ENCODE results near the gene VEPH1. TPM values are rescaled to one million over a fixed set of nuclear protein-coding genes. Genes with fewer than 3 reads are reported as not detected.

Gene VEPH1
- total RNA-seq, 1 experiment from 2014 or later = 35.1 TPM

DNA sequence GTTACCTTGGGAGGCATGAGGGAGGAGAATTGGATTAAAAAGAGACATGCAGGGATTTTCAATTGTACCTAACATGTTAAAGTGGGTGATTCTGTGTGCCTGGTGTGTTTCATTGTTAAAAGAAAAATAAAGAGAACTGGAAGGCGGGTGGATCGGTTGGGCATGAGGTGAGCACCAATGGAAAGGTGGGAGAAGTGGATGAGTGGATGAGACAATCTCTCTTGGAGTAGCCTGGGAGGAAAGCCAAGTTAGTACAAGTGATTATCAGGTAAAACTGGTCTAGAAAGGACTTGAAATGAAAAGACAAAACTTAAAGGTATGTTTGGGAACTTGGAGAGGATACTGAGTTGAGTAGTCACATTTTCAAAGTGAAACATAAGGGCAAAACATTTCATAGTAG lies 12.1 kb downstream of the VEPH1 start:
- Mint-ChIP-seq H3K27ac (ENCODE audit: unreplicated experiment) (no peak overlapping the region), H3K27me3 (ENCODE audit: unreplicated experiment) (no peaks in the 10 kb centered on the region), H3K4me3 (ENCODE audit: low read depth, unreplicated experiment) (no peak overlapping the region), H3K9me3 (ENCODE audit: low read depth, unreplicated experiment) (no peaks in the 10 kb centered on the region), H3K36me3 (ENCODE audit: insufficient read depth, unreplicated experiment) (peaks cover 13% of the 10 kb centered on the region), H3K4me1 (ENCODE audit: low read depth, unreplicated experiment) (peaks cover 31% of the 10 kb centered on the region)
- no peak for DNase-seq
- intact Hi-C loops (cut with micrococcal nuclease; ENCODE audit: unreplicated experiment) = loop anchor here (5.0 kb wide), 2 partner anchors 44 to 139 kb away; no protein-coding TSS in a partner anchor
- BruUV-seq (replicated peaks) = no TSS peak
- CTCF ChIA-PET = no interaction called here
- TF ChIP-seq, protein P1, sequence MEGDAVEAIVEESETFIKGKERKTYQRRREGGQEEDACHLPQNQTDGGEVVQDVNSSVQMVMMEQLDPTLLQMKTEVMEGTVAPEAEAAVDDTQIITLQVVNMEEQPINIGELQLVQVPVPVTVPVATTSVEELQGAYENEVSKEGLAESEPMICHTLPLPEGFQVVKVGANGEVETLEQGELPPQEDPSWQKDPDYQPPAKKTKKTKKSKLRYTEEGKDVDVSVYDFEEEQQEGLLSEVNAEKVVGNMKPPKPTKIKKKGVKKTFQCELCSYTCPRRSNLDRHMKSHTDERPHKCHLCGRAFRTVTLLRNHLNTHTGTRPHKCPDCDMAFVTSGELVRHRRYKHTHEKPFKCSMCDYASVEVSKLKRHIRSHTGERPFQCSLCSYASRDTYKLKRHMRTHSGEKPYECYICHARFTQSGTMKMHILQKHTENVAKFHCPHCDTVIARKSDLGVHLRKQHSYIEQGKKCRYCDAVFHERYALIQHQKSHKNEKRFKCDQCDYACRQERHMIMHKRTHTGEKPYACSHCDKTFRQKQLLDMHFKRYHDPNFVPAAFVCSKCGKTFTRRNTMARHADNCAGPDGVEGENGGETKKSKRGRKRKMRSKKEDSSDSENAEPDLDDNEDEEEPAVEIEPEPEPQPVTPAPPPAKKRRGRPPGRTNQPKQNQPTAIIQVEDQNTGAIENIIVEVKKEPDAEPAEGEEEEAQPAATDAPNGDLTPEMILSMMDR (IDR thresholded peaks at IDR 0.05; ENCODE audit: unreplicated experiment) = no peak

DNA sequence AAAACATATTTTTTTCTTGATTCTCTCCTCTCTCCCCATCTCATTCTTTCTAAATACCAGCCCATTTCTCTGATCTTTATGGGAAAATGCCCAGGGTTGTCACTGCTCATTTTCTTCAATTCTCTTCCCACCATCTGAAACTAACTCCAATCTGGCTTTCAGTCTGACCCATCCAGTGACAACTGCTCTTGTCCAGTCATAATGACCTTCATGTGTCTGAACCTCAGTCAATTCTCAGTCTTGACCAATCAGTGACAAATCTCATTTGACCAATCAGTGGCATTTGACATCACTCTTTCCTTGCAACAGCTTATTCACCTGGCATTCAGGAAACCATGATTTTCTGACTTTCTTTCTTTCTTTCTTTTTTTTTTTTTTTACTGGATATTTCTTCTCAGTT lies 15.1 kb downstream of the VEPH1 start:
- TF ChIP-seq, protein P1 (IDR thresholded peaks at IDR 0.05; ENCODE audit: unreplicated experiment) = no peak
- peaks cover 1% of the 10 kb centered on the region for H3K36me3 Mint-ChIP-seq (ENCODE audit: insufficient read depth, unreplicated experiment)
- H3K27ac Mint-ChIP-seq (ENCODE audit: unreplicated experiment) = no peak overlapping the region
- intact Hi-C loops (cut with micrococcal nuclease; ENCODE audit: unreplicated experiment) = no loop called here
- BruUV-seq (replicated peaks) = no TSS peak
- no peak overlapping the region for H3K4me3 Mint-ChIP-seq (ENCODE audit: low read depth, unreplicated experiment)
- CTCF ChIA-PET = interaction anchor here (0.6 to 0.7 kb wide), 2 partner anchors 11 to 55 kb away, joined by 3 to 5 read pairs; no protein-coding TSS in a partner anchor
- DNase-seq = no peak
- peaks cover 6% of the 10 kb centered on the region for H3K4me1 Mint-ChIP-seq (ENCODE audit: low read depth, unreplicated experiment)
- H3K27me3 Mint-ChIP-seq (ENCODE audit: unreplicated experiment) = no peaks in the 10 kb centered on the region
- H3K9me3 Mint-ChIP-seq (ENCODE audit: low read depth, unreplicated experiment) = no peaks in the 10 kb centered on the region

DNA sequence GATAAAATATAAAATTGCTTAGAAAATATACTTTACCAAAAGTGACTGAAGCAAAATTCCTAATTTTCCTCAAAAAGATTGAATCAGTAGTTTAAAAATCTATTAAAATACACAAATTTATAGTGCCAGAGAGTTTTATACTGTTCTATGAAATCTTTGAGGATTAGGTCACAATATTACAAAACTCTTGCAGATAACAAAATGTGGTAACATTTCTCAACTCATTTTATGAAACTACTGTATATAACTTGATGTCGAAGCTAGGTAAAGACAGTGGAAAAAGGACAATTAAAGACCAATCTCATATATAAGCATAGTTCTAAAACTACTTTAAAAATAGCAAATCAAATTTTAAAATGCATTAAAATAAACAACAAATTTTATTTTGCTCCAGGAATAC lies 15.9 kb downstream of the VEPH1 start:
- Mint-ChIP-seq H3K36me3 (ENCODE audit: insufficient read depth, unreplicated experiment) (no peaks in the 10 kb centered on the region), H3K9me3 (ENCODE audit: low read depth, unreplicated experiment) (no peaks in the 10 kb centered on the region), H3K27ac (ENCODE audit: unreplicated experiment) (no peak overlapping the region), H3K27me3 (ENCODE audit: unreplicated experiment) (no peaks in the 10 kb centered on the region), H3K4me3 (ENCODE audit: low read depth, unreplicated experiment) (no peak overlapping the region), H3K4me1 (ENCODE audit: low read depth, unreplicated experiment) (peaks cover 6% of the 10 kb centered on the region)
- TF ChIP-seq, protein P1 (IDR thresholded peaks at IDR 0.05; ENCODE audit: unreplicated experiment) = no peak
- intact Hi-C loops (cut with micrococcal nuclease; ENCODE audit: unreplicated experiment) = no loop called here
- CTCF ChIA-PET = no interaction called here
- BruUV-seq (replicated peaks) = no TSS peak
- no peak for DNase-seq

DNA sequence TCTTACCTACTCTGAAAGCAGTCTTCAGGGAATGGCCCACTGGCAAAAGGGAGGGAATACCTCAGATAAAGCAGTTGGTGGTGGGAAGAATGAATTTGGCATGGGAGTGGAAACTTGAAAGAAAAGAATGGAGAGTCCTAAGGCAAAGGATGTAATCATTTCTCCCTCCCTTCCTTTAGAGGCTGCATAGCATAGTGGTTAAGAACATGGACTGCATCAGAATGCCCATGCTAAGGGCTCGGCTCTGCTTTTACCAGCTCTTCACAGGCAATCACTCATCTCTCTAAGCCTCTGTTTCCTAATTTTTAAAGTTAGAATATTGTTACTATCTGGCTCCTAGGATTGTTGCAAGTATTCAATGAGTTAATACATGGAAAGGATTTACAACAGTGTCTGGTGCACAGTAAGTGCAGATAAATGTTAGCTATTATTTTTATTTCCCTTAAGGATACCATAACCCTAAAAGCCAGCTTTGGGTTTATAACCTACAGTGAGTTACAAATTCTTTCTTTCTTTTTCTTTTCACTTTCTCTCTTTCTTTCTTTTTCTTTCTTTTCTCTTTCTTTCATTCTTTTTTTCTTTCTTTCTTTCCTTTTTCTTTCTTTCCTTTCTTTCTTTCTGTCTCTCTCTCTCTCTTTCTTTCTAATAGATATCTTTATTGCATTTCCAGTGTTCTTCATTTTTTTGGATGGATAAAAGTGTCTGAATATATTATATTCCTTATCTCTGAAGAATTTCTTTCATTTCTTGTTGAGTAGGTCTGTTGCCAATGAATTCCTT lies 23.6 kb downstream of the VEPH1 start:
- no TSS peak for BruUV-seq (replicated peaks)
- no peak for DNase-seq
- Mint-ChIP-seq H3K27me3 (ENCODE audit: unreplicated experiment) (no peaks in the 10 kb centered on the region), H3K27ac (ENCODE audit: unreplicated experiment) (no peak overlapping the region), H3K4me3 (ENCODE audit: low read depth, unreplicated experiment) (no peak overlapping the region), H3K36me3 (ENCODE audit: insufficient read depth, unreplicated experiment) (no peaks in the 10 kb centered on the region), H3K4me1 (ENCODE audit: low read depth, unreplicated experiment) (no peaks in the 10 kb centered on the region), H3K9me3 (ENCODE audit: low read depth, unreplicated experiment) (peaks cover 2% of the 10 kb centered on the region)
- CTCF ChIA-PET = interaction anchor here (0.5 kb wide), 1 partner anchor 656 kb away, joined by 3 read pairs; no protein-coding TSS in a partner anchor
- TF ChIP-seq, protein P1 (IDR thresholded peaks at IDR 0.05; ENCODE audit: unreplicated experiment) = no peak
- intact Hi-C loops (cut with micrococcal nuclease; ENCODE audit: unreplicated experiment) = no loop called here
